Measurements from ENCODE around the gene OR1Q1.
"Not testable (repeated sequence)": the region's sequence is repeated elsewhere in the genome, so short reads cannot be mapped to it uniquely, and the experiment has no call there.

Gene OR1Q1

DNA sequence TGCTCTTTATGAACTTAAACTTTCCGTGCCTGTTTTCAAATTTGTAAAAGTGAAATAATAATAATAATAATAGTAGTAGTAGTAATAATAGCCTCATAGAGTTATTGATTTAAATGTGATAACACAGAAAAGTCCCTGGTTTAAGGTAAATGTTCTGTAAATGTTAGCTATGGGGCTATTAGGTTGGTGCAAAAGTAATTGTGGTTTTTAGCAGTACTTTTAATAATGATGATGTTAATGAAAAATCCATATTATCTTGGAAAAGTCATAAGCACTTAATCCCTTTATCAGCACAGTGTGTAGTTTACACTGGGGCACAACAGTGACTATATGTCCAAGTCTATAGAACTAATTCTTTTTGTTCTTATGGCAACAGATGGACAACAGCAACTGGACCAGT is at the start of gene OR1Q1:
Gene OR1Q1, plus strand, starts transcription at position 377 of the 400 bp plus-strand sequence. Its CDS starts 0 bp downstream, at position 377.
- no peak for DNase-seq

DNA sequence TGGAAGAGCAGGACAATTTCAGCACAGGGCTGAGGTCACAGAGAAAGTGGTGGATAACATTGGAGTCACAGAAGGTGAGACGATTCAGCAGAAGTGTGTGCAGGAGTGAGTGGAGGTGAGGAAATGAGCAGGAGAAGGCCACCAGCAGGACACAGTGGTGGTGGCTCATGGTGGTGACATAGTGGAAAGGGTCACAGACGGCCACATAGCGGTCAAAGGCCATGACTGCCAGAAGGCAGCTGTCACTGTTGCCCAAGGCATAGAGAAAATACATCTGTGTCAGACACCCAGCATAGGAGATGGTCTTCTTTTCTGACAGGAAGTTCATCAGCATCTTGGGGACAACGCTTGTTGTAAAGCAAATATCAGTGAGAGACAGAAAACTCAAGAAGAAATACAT is 46.6 kb upstream of the OR1Q1 start:
- no peak for DNase-seq

GRCh38 chr9:122572456-122572855 is 42.1 kb upstream of the OR1Q1 start:
- DNase-seq: no peak

- no peak for DNase-seq
These were observed 34.7 kb upstream of the OR1Q1 start for GRCh38 chr9:122579874-122580273.

DNA sequence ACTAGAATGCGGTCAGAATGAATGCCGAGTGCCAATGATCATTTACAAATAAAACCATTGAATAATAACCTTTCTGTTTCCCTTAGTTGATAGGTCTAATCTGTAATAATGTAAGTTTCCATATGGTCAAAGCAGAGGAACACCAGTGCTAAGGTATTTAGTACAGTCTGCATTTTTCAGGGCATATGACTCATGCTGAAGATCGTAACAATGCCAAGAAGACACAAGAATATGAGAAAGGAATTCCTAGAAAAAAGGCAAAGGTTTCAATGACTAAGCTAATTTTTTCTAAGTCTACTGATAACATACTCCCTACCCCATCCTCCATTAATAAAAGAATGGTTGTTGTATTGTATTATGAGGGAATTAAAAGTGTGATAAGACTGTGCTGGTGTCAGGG is 34.2 kb upstream of the OR1Q1 start:
- no peak for DNase-seq

DNA sequence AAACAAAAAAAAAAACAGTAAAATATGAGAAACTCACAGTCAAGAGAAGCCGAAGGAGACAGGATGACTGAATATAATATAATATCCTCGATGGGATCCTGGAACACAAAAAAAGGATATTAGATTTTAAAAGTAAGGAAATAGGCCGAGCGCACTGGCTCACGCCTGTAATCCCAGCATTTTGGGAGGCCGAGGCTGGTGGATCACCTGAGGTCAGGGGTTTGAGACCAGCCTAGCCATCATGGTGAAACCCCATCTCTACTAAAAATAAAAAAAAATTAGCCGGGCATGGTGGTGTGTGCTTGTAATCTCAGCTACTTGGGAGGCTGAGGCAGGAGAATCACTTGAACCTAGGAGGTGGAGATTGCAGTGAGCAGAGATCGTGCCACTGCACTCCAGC is 31.3 kb upstream of the OR1Q1 start, which contains the start of gene OR1L8:
Gene OR1L8, minus strand, starts transcription at position 101 of the 400 bp plus-strand sequence. CDS start 14,907 bp downstream, outside the sequence.
- not testable (repeated sequence) for DNase-seq

- DNase-seq: no peak
These were observed 8.8 kb upstream of the OR1Q1 start for GRCh38 chr9:122605691-122606090.

DNA sequence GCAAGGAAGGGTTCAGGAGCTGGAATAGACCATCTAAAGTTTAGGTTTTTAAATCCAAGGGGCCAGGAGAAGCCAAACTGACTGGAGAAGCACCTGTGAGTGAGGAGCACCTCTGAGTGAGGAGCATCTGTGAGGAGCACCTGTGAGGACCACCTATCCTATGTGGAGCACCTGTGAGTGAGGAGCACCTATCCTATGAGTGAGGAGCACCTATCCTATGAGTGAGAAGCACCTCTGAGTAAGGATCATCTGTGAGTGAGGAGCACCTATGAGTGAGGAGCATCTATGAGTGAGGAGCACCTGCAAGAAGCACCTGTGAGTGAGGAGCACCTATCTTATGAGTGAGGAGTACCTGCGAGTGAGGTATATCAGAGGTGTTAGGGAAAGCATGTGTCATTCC is 8.0 kb upstream of the OR1Q1 start:
- DNase-seq: no peak

DNA sequence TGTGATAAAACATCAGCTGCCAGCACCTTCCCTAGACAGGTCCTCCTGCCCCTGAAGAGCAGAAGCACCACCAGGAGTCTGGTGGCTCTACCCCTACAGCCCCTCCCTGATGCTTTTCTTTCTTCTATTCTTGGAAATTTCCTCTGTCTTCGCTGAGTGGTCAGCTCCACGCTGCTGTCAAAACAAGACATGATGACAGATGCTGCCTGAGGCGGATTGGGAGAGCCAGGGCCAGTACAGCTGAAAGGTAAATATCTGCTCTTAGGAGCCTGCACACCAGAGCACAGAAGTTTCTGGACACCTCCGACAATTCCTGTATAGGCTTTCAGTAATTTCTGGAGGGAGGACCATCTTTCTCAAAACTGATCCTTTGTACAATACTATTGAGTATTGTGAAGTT is 4.7 kb upstream of the OR1Q1 start:
- DNase-seq: no peak

GRCh38 chr9:122619996-122620395 is 5.5 kb downstream of the OR1Q1 start:
- DNase-seq: no peak

DNA sequence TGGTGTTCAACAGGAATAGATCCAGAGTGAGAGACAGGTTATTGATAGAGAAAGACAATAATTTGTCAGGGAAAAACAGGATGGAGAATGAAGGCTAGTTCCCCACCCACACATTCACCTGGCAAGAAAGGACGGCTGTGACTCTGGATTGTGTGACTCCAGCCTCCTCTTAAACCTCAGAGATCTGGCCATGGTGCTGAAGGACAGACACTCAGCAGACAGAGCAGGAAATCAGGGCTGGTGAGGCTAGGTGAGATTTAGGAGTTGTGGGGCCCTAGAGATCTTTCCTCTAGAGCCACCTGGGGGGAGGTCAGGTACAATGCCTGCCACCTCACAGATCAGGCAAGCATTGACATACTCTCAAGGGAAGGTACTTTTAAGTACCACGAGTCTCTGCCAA is 27.7 kb downstream of the OR1Q1 start:
- DNase-seq: no peak

- DNase-seq: no peak
These were observed 41.8 kb downstream of the OR1Q1 start for GRCh38 chr9:122656378-122656777.

DNA sequence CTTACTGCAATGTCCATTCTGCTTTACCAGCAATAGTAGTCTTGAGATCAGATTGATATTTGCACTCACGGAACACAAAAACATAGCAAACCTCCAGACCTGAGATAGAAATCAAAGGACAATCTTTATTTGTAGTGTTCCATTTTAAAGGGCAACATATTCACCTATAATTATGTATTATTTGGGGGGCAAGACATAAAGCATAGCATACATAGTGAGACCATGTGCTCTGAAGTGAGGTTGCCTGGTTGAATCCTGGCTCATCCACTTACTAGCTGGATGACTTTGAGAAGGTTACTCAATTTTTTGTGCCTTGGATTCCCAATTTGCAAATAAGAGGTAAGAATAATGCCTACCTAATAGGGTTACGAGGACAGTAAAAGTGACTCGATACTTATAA is 43.0 kb downstream of the OR1Q1 start, which contains the start of gene OR1B1:
Gene OR1B1, minus strand, starts transcription at position 101 of the 400 bp plus-strand sequence.
- no peak for DNase-seq

GRCh38 chr9:122661416-122661815 is 46.9 kb downstream of the OR1Q1 start, which contains the start of gene OR1L1:
TSS of gene OR1L1 (plus strand) at chr9:122661716. CDS start at chr9:122661716, 0 bp downstream.
- DNase-seq: no peak

All from eye (tissue), 1 donor.